Type B pancreatic cell (in vitro differentiated cells): ENCODE data around the gene JDP2. TPM values are rescaled to one million over a fixed set of nuclear protein-coding genes. Genes with fewer than 3 reads are reported as not detected.

Source experiments
- DNase-seq: peaks from one replicate; pipeline ENCODE4 v3.0.0; 2021; ENCODE audit warnings: mixed read lengths; ENCODE audit not compliant: unreplicated experiment; ENCODE audit errors: extremely low spot score
- H3K27ac Mint-ChIP-seq: 2 replicates; pipeline ENCODE4 v1.8.0; 2021; ENCODE audit warnings: mild to moderate bottlenecking, mixed read lengths
- H3K27me3 Mint-ChIP-seq: 2 replicates; pipeline ENCODE4 v1.8.0; 2021; ENCODE audit warnings: mixed read lengths
- H3K36me3 Mint-ChIP-seq: 2 replicates; pipeline ENCODE4 v1.8.0; 2021; ENCODE audit warnings: mixed read lengths
- H3K4me1 Mint-ChIP-seq: one replicate; pipeline ENCODE4 v1.8.0; 2021; ENCODE audit warnings: mixed read lengths; ENCODE audit not compliant: unreplicated experiment
- H3K4me3 Mint-ChIP-seq: 2 replicates; pipeline ENCODE4 v1.8.0; 2021; ENCODE audit warnings: mild to moderate bottlenecking, mixed read lengths
- H3K9me3 Mint-ChIP-seq: 2 replicates; pipeline ENCODE4 v1.8.0; 2021; ENCODE audit warnings: mixed read lengths
- CTCF ChIP-seq: fragments of 200-600 bp; sonication (generic); conservative IDR thresholded peaks from 2 replicates; pipeline ENCODE4 v1.5.0; 2021; ENCODE audit warnings: antibody characterized with exemption, mild to moderate bottlenecking
- total RNA-seq: library from RNA; stranded (reverse); gene quantifications from 2 replicates; pipeline ENCODE4 v1.2.1, GENCODE V29; 2021; ENCODE audit warnings: low replicate concordance

The JDP2 gene
- total RNA-seq, 1 donor from 2014 or later = 31.3 TPM

GRCh38 chr14:75383721-75384120 is 44.1 kb upstream of the JDP2 start:
- no peak overlapping the region for H3K27ac Mint-ChIP-seq
- H3K4me3 Mint-ChIP-seq = no peak overlapping the region
- no peaks in the 10 kb centered on the region for H3K9me3 Mint-ChIP-seq
- H3K27me3 Mint-ChIP-seq = no peaks in the 10 kb centered on the region
- H3K36me3 Mint-ChIP-seq = no peaks in the 10 kb centered on the region
- DNase-seq = no peak
- H3K4me1 Mint-ChIP-seq = peaks cover 5% of the 10 kb centered on the region
- TF ChIP-seq CTCF = no peak

- H3K4me1 Mint-ChIP-seq = no peaks in the 10 kb centered on the region
- no peak for TF ChIP-seq CTCF
- no peaks in the 10 kb centered on the region for H3K27me3 Mint-ChIP-seq
- H3K4me3 Mint-ChIP-seq = no peak overlapping the region
- no peaks in the 10 kb centered on the region for H3K9me3 Mint-ChIP-seq
- DNase-seq = no peak
- H3K36me3 Mint-ChIP-seq = no peaks in the 10 kb centered on the region
- H3K27ac Mint-ChIP-seq = no peak overlapping the region
Measured at GRCh38 chr14:75389679-75390078, 38.1 kb upstream of the JDP2 start.

- TF ChIP-seq CTCF = no peak
- Mint-ChIP-seq H3K27ac (no peak overlapping the region), H3K9me3 (no peaks in the 10 kb centered on the region), H3K27me3 (no peaks in the 10 kb centered on the region), H3K4me1 (no peaks in the 10 kb centered on the region), H3K4me3 (no peak overlapping the region), H3K36me3 (no peaks in the 10 kb centered on the region)
- no peak for DNase-seq
Measured at GRCh38 chr14:75390183-75390582, 37.6 kb upstream of the JDP2 start.

- no peak for TF ChIP-seq CTCF
- no peaks in the 10 kb centered on the region for H3K36me3 Mint-ChIP-seq
- H3K27ac Mint-ChIP-seq = no peak overlapping the region
- H3K4me1 Mint-ChIP-seq = no peaks in the 10 kb centered on the region
- H3K9me3 Mint-ChIP-seq = no peaks in the 10 kb centered on the region
- no peak overlapping the region for H3K4me3 Mint-ChIP-seq
- no peaks in the 10 kb centered on the region for H3K27me3 Mint-ChIP-seq
- DNase-seq = no peak
Measured at GRCh38 chr14:75391953-75392352, 35.9 kb upstream of the JDP2 start.

GRCh38 chr14:75392686-75393641 is 34.9 kb upstream of the JDP2 start:
- H3K4me3 Mint-ChIP-seq = no peak overlapping the region
- DNase-seq = no peak
- no peak overlapping the region for H3K27ac Mint-ChIP-seq
- H3K27me3 Mint-ChIP-seq = no peaks in the 10 kb centered on the region
- no peaks in the 10 kb centered on the region for H3K36me3 Mint-ChIP-seq
- no peaks in the 10 kb centered on the region for H3K4me1 Mint-ChIP-seq
- H3K9me3 Mint-ChIP-seq = no peaks in the 10 kb centered on the region
- TF ChIP-seq CTCF = no peak
